A549 (cell line): ENCODE data around the gene GANAB.

Experiments used
- CBX2 ChIP-seq: fragments of 200-600 bp; sonication (generic); IDR thresholded peaks from 2 replicates; pipeline ENCODE4 v1.6.1; 2016; ENCODE audit warnings: low read depth, mild to moderate bottlenecking, borderline replicate concordance
- E2F6 ChIP-seq: IDR thresholded peaks from 2 replicates; pipeline ENCODE4 v1.6.1; 2012; ENCODE audit warnings: low read depth, borderline replicate concordance
- KDM5A ChIP-seq: fragments of 200-600 bp; sonication (generic); IDR thresholded peaks from 2 replicates; pipeline ENCODE4 v1.6.1; 2016; ENCODE audit warnings: antibody characterized with exemption, mild to moderate bottlenecking
- MAFK ChIP-seq: fragments of 450-650 bp; IDR thresholded peaks from 2 replicates; pipeline ENCODE4 v1.6.1; 2014; ENCODE audit not compliant: partially characterized antibody
- PBX3 ChIP-seq: IDR thresholded peaks from 2 replicates; pipeline ENCODE4 v1.6.1; 2012
- POLR2AphosphoS2 ChIP-seq: conservative IDR thresholded peaks from 2 replicates; pipeline ENCODE4 v1.6.1; 2012; ENCODE audit warnings: low read length, improper control_type of control experiment, inconsistent platforms
- RAD21 ChIP-seq, 2 experiments: fragments of >200 bp in 1 of 2; sonication (Bioruptor Twin) in 1 of 2; formaldehyde crosslinking in 1 of 2; IDR thresholded peaks in 1 of 2; conservative IDR thresholded peaks in 1 of 2; 2 replicates in 1 of 2; 3 replicates in 1 of 2; pipeline ENCODE4 v1.6.1; 2012 to 2018; ENCODE audit warnings: inconsistent platforms in 1 of 2
- RCOR1 ChIP-seq: fragments of 150-350 bp; IDR thresholded peaks from 2 replicates; pipeline ENCODE4 v1.6.1; 2014; ENCODE audit warnings: antibody characterized with exemption, low read length, low read depth
- RFX5 ChIP-seq: fragments of 450-650 bp; IDR thresholded peaks from 2 replicates; pipeline ENCODE4 v1.7.1; 2014; ENCODE audit warnings: antibody characterized with exemption, mild to moderate bottlenecking, moderate library complexity
- ZNF302 ChIP-seq: fragments of 250-450 bp; sonication (Bioruptor Pico); IDR thresholded peaks from 2 replicates; pipeline ENCODE4 v1.9.0; 2021; ENCODE audit warnings: inconsistent platforms, mild to moderate bottlenecking, moderate library complexity
- TF ChIP-seq, protein P1 (sequence below): fragments of >200 bp; sonication (Bioruptor Twin); formaldehyde crosslinking; IDR thresholded peaks from 3 replicates; pipeline ENCODE4 v1.5.1; 2016

DNA sequence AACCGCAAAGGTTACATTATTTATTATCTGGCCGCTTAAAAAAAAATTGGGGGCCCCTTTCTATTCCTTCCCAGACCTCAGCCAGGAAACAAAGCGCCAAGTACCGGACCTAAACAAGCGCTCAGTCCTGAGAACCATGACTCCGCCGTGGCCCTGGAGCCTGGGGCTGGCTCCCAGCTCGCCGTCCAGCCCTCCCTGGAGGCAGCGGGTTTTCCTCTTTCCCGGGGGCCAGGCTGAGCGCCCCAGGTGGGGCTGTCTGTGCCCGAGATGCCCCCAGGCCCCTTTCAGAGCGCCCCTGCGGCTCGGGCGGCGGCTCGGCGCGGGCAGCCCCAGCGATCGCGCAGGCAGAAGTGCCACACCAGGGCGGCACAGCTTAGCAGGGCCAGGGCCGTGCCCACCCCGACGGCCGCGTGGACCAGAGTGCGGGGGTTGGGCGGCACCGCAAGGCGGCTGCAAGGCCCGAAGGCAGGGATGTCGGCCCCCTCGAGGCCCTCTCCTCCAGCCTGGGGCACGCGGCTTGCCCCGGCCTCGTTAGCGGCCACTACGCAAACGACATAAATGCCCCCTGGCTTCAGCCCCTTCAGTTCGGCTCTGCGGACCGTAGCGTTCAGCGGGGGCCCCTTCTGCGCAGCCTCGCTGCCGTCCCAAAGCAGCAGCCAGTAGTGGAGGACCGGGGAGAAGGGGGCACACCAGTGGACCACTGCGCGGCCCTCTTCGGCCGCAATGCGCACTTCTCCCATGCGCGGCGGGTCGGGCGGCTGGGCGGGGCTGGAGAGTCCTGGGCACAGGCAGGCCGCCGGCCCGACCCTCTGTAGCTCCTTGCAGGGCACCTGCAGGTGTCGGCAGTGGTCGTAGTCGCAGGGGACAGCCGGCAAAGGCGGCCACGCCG lies 41.3 kb upstream of the GANAB start:
- TF ChIP-seq POLR2AphosphoS2 (no peak), RAD21 (conservative IDR thresholded peaks at IDR 0.05 in 1 of 2, IDR thresholded peaks at IDR 0.05 in 1 of 2) (no peak), CBX2 (no peak), RFX5 (no peak), ZNF302 (CRISPR knock-in tag) (no peak), KDM5A (no peak), MAFK (no peak), RCOR1 (no peak), E2F6 (no peak), PBX3 (no peak)
- TF ChIP-seq, protein P1, sequence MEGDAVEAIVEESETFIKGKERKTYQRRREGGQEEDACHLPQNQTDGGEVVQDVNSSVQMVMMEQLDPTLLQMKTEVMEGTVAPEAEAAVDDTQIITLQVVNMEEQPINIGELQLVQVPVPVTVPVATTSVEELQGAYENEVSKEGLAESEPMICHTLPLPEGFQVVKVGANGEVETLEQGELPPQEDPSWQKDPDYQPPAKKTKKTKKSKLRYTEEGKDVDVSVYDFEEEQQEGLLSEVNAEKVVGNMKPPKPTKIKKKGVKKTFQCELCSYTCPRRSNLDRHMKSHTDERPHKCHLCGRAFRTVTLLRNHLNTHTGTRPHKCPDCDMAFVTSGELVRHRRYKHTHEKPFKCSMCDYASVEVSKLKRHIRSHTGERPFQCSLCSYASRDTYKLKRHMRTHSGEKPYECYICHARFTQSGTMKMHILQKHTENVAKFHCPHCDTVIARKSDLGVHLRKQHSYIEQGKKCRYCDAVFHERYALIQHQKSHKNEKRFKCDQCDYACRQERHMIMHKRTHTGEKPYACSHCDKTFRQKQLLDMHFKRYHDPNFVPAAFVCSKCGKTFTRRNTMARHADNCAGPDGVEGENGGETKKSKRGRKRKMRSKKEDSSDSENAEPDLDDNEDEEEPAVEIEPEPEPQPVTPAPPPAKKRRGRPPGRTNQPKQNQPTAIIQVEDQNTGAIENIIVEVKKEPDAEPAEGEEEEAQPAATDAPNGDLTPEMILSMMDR, result no peak
